Measurements from ENCODE around the gene DOCK9. TPM values are rescaled to one million over a fixed set of nuclear protein-coding genes. Genes with fewer than 3 reads are reported as not detected.

DOCK9 gene
- total RNA-seq, 1 donor from 2014 or later, result 25.5 TPM

GRCh38 chr13:98775386-98775785, 202.5 kb downstream of the DOCK9 start:
- Mint-ChIP-seq H3K4me3 (no peak overlapping the region), H3K9me3 (no peaks in the 10 kb centered on the region), H3K4me1 (no peaks in the 10 kb centered on the region), H3K27ac (no peak overlapping the region), H3K36me3 (ENCODE audit: low read depth) (no peaks in the 10 kb centered on the region), H3K27me3 (peaks cover 9% of the 10 kb centered on the region)
- no peak for ATAC-seq (ENCODE audit: low read depth)
- ChIA-PET POLR2A (no interaction called here), CTCF (interaction anchor here (0.8 kb wide), 1 partner anchor 65 kb away, joined by 3 read pairs; no protein-coding TSS in a partner anchor)
- no peak for DNase-seq
- intact Hi-C loops (cut with micrococcal nuclease), result no loop called here
- TF ChIP-seq CTCF (IDR thresholded peaks at IDR 0.05), result no peak

- ATAC-seq (ENCODE audit: low read depth) (no peak), DNase-seq (no peak)
- no peaks in the 10 kb centered on the region for H3K9me3 Mint-ChIP-seq
- POLR2A ChIA-PET, result no interaction called here
- no peaks in the 10 kb centered on the region for H3K4me1 Mint-ChIP-seq
- no peak overlapping the region for H3K4me3 Mint-ChIP-seq
- H3K27ac Mint-ChIP-seq, result no peak overlapping the region
- intact Hi-C loops (cut with micrococcal nuclease), result no loop called here
- CTCF ChIA-PET, result no interaction called here
- peaks cover 9% of the 10 kb centered on the region for H3K27me3 Mint-ChIP-seq
- no peak for TF ChIP-seq CTCF (IDR thresholded peaks at IDR 0.05)
- H3K36me3 Mint-ChIP-seq (ENCODE audit: low read depth), result no peaks in the 10 kb centered on the region
Observed at GRCh38 chr13:98774776-98775175, 203.1 kb downstream of the DOCK9 start.

- H3K27me3 Mint-ChIP-seq, result peaks cover 13% of the 10 kb centered on the region
- CTCF ChIA-PET, result no interaction called here
- intact Hi-C loops (cut with micrococcal nuclease), result no loop called here
- no peak overlapping the region for H3K4me3 Mint-ChIP-seq
- H3K9me3 Mint-ChIP-seq, result no peaks in the 10 kb centered on the region
- POLR2A ChIA-PET, result no interaction called here
- no peaks in the 10 kb centered on the region for H3K4me1 Mint-ChIP-seq
- no peak for TF ChIP-seq CTCF (IDR thresholded peaks at IDR 0.05)
- ATAC-seq (ENCODE audit: low read depth) (no peak), DNase-seq (no peak)
- no peak overlapping the region for H3K27ac Mint-ChIP-seq
- H3K36me3 Mint-ChIP-seq (ENCODE audit: low read depth), result no peaks in the 10 kb centered on the region
Observed at GRCh38 chr13:98773921-98774320, 203.9 kb downstream of the DOCK9 start.

- H3K4me3 Mint-ChIP-seq, result no peak overlapping the region
- POLR2A ChIA-PET, result no interaction called here
- CTCF ChIA-PET, result no interaction called here
Observed at GRCh38 chr13:98772794-98773452, 204.9 kb downstream of the DOCK9 start.

More at GRCh38 chr13:98772794-98773452, 204.9 kb downstream of the DOCK9 start:
- H3K4me1 Mint-ChIP-seq, result no peaks in the 10 kb centered on the region
- intact Hi-C loops (cut with micrococcal nuclease), result no loop called here
- TF ChIP-seq CTCF (IDR thresholded peaks at IDR 0.05), result no peak
- DNase-seq, result no peak
- ATAC-seq (ENCODE audit: low read depth), result no peak
- H3K27ac Mint-ChIP-seq, result no peak overlapping the region
- H3K9me3 Mint-ChIP-seq, result no peaks in the 10 kb centered on the region
- H3K36me3 Mint-ChIP-seq (ENCODE audit: low read depth), result no peaks in the 10 kb centered on the region
- H3K27me3 Mint-ChIP-seq, result peaks cover 9% of the 10 kb centered on the region
